Erythroblast (primary cell): ENCODE data around the gene GLS2.
"Not testable (repeated sequence)": the region's sequence is repeated elsewhere in the genome, so short reads cannot be mapped to it uniquely, and the experiment has no call there.

Experiments
- DNase-seq, 2 experiments: peaks; one replicate each; lab custom pipeline; 2025; lab: John Stamatoyannopoulos, UW
- GATA1 ChIP-seq: IDR thresholded peaks from 2 replicates; pipeline ENCODE4 v1.6.1; 2011; ENCODE audit warnings: low read depth, mild to moderate bottlenecking, control low read depth, low read length, moderate library complexity
- POLR2A ChIP-seq: IDR thresholded peaks from 2 replicates; pipeline ENCODE4 v1.6.1; 2011; ENCODE audit warnings: mild to moderate bottlenecking, low read length

Gene GLS2

DNA sequence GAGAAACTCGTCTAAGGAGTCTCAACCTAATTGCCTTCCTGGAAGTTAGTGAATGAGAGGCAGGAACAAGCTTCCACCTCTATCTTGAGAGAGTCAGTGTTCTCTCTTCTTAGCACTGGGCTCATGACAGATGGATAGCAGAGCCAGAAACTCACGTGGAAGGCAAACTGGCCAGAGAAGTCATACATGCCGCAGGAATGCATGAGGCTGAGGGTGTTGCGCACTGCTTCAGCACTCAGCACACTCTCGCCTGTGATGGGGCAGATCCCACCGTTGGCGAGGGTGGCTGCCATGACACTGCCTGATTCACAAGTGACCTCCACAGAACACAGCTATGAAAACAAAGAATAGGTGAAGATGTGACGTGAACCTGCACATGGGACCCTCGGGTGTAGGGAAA lies 13.6 kb downstream of the GLS2 start:
- no peak for DNase-seq
- no peak for TF ChIP-seq GATA1
- TF ChIP-seq POLR2A: no peak

DNA sequence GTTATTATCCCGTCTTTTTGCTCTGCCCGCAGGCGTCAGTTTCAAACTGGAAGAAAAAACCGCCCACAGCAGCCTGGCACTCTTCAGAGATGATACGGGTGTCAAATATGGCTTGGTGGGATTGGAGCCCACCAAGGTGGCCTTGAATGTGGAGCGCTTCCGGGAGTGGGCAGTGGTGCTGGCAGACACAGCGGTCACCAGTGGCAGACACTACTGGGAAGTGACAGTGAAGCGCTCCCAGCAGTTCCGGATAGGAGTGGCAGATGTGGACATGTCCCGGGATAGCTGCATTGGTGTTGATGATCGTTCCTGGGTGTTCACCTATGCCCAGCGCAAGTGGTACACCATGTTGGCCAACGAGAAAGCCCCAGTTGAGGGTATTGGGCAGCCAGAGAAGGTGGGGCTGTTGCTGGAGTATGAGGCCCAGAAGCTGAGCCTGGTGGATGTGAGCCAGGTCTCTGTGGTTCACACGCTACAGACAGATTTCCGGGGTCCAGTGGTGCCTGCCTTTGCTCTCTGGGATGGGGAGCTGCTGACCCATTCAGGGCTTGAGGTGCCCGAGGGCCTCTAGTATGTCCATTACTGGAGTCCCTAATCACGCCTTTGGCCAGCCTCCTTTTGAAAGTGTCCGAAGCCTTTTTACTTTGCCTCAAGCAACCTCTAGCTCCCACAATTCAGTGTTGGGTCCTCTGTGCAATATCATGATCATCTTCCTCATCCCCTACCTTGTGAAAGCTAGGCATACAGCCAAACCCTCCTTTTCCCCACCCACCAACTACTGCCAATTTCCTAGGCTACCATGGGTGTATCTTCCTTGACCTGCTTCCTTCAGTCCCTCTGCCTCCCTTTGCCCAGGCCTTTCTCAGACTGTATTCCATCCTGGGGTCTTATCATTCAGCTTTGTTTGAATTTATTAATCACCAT lies 18.7 kb downstream of the GLS2 start:
- TF ChIP-seq GATA1: no peak
- TF ChIP-seq POLR2A: peak; percentile 14
- DNase-seq: peak; percentile 46 to 63

DNA sequence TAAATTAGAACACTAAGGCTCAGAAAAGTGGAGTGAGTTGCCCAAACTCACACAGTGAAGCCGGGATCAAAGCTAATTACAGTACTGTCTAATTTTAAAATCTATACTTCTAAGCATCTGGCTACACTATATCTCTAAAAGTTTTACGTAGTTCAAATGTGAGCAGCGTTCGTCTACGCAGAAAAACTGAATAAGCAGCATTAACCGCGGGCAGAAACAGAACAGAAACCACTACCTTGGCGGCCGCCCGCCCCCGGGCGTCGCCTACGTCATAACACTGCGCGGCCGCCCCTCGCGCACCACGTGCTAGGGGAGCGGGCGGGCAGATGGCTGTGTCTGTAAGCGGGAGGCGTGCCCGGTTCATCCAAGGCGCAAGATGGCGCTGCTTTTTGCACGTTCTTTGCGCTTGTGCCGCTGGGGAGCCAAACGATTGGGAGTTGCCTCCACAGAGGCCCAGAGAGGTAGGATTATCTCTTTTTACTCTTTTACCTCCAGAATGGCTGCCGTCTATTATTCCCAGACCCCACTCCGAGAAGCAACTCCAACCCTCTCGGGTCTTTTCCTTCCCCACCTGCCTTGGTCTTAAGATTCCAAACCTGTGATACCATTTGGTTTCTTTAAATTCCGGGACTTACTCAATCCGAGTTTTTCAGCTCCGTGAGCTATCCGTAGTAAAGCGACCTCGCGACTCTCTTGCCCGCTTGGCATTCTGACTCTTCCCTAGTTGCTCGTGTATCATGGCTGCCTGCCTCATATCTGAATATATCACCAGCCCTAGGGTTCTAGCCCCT lies 19.6 kb downstream of the GLS2 start, which contains the start of gene SPRYD4:
Gene SPRYD4 (plus strand): TSS at position 363 of the 791 bp plus-strand sequence. CDS start 14 bp downstream, at position 377.
- TF ChIP-seq GATA1 (no peak), POLR2A (peak; percentile 95)
- DNase-seq: peak; percentile 97 to 98

DNA sequence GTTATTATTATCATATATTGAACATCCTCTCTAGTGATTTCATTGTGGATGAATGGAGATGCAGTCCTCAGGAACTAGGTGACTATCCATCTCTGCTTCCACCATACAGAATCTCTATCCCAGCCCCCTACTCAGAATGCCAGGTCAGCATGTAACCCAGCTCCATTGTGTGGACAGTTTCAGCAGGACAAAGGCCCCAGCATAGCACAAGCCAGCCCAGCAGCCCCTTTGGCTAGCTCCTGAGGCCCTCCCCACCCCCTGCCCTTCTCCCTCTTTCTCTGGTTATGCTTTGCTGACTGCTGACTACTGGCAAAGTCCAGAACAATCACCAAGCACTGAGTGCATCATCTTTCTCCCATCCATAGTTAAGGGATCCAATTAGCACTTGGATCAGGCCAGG lies 25.4 kb downstream of the GLS2 start:
- no peak for TF ChIP-seq GATA1
- no peak for TF ChIP-seq POLR2A
- DNase-seq: no peak

DNA sequence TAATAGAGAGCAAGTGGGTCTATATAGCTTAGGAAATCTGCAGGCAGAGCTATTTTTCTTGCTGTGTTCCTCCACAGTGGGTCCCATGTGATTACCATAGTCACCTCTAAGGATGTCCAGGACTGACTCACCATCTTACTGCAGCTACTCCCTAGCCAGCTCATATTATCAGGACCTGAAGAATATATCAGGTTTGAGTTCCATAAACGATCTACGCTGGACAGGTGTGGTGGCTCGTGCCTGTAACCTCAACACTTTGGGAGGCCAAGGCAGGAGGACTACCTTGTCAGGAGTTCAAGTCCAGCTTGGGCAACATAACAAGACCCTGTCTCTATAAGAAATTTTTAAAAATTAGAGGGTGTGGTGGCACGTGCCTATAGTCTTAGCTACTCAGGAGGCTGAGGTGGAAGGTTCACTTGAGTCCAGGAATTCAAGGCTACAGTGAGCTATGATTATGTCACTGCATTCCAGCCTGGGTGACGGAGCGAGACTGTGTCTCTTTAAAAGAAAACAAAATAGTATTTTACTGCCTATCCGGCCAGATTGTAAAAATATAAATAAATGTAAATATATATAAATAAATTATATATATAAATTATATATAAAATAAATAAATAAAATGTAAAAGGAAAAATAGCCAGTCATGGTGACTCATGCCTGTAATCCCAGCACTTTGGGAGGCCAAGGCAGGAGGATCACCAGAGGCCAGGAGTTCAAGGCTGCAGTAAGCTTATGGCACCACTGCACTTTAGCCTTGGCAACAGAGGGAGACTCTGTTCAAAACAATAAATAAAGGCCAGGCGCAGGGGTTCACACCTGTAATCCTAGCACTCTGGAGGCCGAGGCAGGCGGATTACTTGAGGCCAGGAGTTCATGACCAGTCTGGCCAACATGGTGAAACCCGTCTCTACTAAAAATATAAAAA lies 26.5 kb downstream of the GLS2 start:
- TF ChIP-seq GATA1 (no peak), POLR2A (no peak)
- DNase-seq: peak in 1 of 2 experiments; percentile 9

DNA sequence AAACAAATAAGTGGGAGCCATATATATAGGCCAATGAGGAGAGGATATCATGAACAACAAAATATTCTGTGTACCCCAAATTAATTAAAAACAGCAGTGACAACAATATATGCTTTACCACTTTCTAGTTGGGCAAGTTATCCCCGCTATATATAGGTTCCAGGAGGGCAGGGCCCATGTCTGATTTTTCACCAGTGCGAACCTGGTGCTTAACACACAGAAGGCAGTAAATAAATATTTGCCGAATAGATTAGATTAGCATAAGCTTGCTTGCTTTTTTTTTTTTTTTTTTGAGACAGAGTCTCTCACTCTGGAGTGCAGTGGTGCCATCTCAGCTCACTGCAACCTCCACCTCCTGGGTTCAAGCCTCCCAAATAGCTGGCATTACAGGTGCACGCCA lies 30.1 kb downstream of the GLS2 start:
- TF ChIP-seq GATA1 (no peak), POLR2A (no peak)
- no peak for DNase-seq

DNA sequence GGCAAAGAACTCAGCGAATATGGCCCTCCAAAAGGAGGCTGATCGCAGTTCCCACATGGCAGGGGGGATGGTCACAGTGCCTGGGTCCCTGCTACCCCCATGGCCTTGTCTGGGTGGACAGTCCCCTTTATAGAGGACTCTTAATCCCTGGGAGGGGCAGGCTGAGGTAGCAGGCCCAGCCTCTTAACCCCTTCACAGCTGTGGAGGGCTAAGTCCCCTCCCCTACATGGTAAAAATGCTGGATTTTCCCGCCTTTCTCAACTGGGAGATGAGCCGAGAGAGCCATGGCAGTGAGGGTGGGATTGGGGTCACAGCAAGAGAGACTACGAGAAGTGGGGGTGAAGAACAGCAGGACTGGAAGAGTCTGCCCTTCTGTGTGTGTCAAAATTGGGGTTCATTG lies 33.4 kb downstream of the GLS2 start, which contains the start of gene MIP:
Gene MIP (minus strand): TSS at position 101 of the 400 bp plus-strand sequence. CDS start 44 bp downstream, at position 57.
- DNase-seq: no peak

DNA sequence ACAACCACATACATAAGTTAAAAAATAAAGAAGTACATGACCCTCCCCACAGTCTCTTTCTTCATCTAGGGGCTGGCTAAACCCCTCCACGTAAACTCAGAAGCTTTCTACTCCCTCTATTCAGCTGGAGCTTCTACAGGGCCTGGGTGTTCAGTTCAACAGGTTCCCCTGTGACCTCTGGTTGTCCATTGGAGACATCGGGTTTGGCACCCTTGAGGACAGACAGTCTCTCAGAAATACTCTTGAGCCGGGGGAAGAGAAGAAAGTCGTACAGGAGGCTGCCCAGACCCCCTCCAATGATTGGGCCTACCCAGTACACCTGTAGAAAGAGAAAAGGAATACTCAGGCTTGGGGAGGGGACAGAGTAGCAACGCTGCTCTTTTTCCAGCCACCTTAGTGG lies 36.8 kb downstream of the GLS2 start:
- DNase-seq: no peak
- no peak for TF ChIP-seq GATA1
- TF ChIP-seq POLR2A: no peak

More for the DNA sequence above, 33.4 kb downstream of the GLS2 start, which contains the start of gene MIP:
- no peak for TF ChIP-seq POLR2A
- TF ChIP-seq GATA1: no peak

DNA sequence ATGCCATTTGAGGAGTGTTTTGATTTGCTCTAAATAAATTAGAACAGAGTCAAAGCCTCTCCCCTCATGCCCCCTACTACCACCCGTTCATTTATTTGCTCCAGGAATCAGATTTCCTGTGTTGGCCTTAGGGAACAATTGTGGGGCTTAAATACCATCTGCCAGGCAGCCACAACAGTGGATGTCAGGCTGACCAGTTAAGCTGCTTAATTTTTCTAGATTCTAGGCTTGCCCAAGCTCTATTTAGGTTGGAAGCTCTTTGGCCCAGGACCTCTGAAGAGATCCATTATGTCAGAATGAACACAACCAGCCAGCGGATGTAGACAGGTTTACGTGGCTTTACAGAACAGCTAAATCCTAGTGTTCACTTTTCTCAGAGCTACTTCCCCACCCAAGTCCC lies 37.7 kb downstream of the GLS2 start:
- TF ChIP-seq POLR2A (no peak), GATA1 (no peak)
- DNase-seq: no peak

DNA sequence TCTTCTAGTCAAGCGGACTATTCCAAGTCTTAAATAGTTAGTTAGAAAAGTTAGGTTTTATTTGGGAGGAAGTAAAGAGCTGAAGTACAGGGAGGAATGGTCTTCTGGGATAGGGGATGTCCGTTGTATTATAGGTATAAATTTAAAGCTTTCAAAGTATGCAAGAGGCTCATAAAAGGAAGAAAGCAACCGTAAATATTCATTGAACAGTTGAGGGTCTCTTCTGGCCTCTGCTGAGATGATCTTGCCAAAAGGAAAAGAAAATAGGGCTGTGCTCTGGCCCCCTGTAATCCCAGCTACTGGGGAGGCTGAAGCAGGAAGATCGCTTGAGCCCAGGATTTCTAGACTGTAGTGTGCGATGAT lies 38.4 kb downstream of the GLS2 start:
- TF ChIP-seq GATA1: no peak
- TF ChIP-seq POLR2A: no peak
- DNase-seq: no peak

DNA sequence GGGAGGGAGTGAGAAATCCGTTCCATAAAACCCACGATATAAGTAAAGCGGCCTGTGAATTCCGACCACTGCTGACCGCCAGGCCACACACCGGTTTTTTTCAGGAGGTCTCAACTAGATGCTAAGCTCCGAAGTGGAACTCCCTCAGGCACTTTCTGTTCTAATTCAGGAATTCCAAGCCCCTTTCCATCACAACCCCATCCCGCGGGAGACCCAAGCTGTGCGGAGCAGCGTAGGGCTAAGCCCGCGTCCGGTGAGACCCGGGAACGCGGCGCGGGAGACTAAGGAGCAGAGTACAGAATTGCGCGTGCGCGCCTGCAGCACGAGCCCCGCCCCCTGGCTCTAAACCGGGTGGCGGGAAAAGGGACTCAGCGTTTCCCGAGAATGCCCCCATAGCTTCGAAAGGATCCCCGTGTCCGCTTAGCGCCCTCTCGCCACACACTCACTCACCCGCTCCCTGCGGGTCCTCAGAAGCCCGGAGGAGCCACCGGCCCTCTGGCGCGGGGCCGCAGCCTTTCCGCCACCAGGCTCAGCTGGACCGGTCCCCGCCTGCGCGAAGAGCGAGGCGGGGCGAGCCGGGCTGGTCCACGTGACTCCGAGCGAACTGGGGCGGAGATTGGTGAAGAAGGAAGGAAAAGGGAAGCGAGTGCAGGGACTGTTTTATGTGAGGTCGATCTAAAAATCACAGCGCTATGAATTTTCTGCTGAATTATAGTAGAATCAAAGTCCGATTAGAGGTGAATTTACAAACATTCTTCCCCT lies 38.9 kb downstream of the GLS2 start, which contains the start of gene TIMELESS:
Gene TIMELESS (minus strand): TSS at position 567 of the 762 bp plus-strand sequence. CDS start 15,256 bp downstream, outside the sequence.
- peak; percentile 95 for TF ChIP-seq POLR2A
- TF ChIP-seq GATA1: no peak
- DNase-seq: peak; percentile 91 to 94

DNA sequence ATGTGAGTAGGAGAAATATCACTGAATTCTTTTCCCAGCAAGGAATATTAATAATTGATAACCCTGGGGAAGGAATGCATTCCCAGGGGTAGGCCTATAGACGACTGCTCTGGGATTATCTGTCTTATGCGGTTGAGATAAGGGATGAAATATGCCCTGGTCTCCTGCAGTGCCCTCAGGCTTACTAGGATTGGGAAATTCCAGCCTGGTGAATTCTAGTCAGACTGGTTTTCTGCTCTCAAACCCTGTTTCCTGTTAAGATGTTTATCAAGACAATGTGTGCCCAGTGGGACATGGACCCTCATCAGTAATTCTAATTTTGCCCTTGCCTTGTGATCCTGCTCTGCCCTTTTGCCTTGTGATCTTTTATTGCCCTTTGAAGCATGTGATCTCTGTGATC lies 44.8 kb downstream of the GLS2 start:
- not testable (repeated sequence) for DNase-seq
